DOHH2 (cell line): Measurements from ENCODE around the gene PRND.

Experiments
- H3F3A ChIP-seq: fragments of 200-600 bp; sonication (generic), shearing (Covaris generic); 2 replicates; pipeline ENCODE4 v1.6.0; 2016; ENCODE audit warnings: antibody characterized with exemption, mild to moderate bottlenecking; ENCODE audit not compliant: control insufficient read depth, insufficient read depth
- H3K27ac ChIP-seq: fragments of 200-600 bp; sonication (generic); 2 replicates; pipeline ENCODE4 v1.5.1; 2014; ENCODE audit warnings: low read depth, mild to moderate bottlenecking, low read length, moderate library complexity
- H3K27me3 ChIP-seq: fragments of 200-600 bp; sonication (generic); 2 replicates; pipeline ENCODE4 v1.6.1; 2014; ENCODE audit warnings: mild to moderate bottlenecking, low read length, mixed read lengths; ENCODE audit not compliant: control insufficient read depth
- H3K36me3 ChIP-seq: fragments of 200-600 bp; sonication (generic); 2 replicates; pipeline ENCODE4 v1.6.1; 2014; ENCODE audit warnings: mild to moderate bottlenecking, low read length, moderate library complexity, mixed read lengths; ENCODE audit not compliant: control insufficient read depth
- H3K4me1 ChIP-seq: fragments of 200-600 bp; sonication (generic); 2 replicates; pipeline ENCODE4 v1.6.1; 2014; ENCODE audit warnings: mild to moderate bottlenecking, low read length, mixed read lengths; ENCODE audit not compliant: control insufficient read depth
- H3K4me2 ChIP-seq: fragments of 200-600 bp; sonication (generic); 2 replicates; pipeline ENCODE4 v1.6.0; 2014; ENCODE audit warnings: mild to moderate bottlenecking, low read length, moderate library complexity
- H3K4me3 ChIP-seq: fragments of 200-600 bp; sonication (generic); 2 replicates; pipeline ENCODE4 v1.5.1; 2014; ENCODE audit warnings: mild to moderate bottlenecking, low read length, mixed read lengths
- H3K79me2 ChIP-seq: fragments of 200-600 bp; sonication (generic); 2 replicates; pipeline ENCODE4 v1.6.1; 2014; ENCODE audit warnings: mild to moderate bottlenecking, low read length, mixed read lengths; ENCODE audit not compliant: control insufficient read depth
- H3K9me2 ChIP-seq: fragments of 200-600 bp; sonication (generic); replicated peaks from 2 replicates; pipeline ENCODE4 v1.6.1; 2014; ENCODE audit warnings: mild to moderate bottlenecking, low read length, mixed read lengths; ENCODE audit not compliant: control insufficient read depth
- H3K9me3 ChIP-seq: fragments of 200-600 bp; sonication (generic); 2 replicates; pipeline ENCODE4 v1.6.1; 2014; ENCODE audit warnings: antibody characterized with exemption, low read length, mixed read lengths; ENCODE audit not compliant: control insufficient read depth, insufficient read depth
- H4K20me1 ChIP-seq: fragments of 200-600 bp; sonication (generic); 2 replicates; pipeline ENCODE4 v1.6.0; 2014; ENCODE audit warnings: low read depth, mild to moderate bottlenecking, antibody characterized with exemption, low read length, moderate library complexity; ENCODE audit not compliant: control insufficient read depth, insufficient read depth
- CTCF ChIP-seq: fragments of 200-600 bp; sonication (generic); IDR thresholded peaks from one replicate; pipeline ENCODE4 v1.5.1; 2014; ENCODE audit warnings: antibody characterized with exemption, mild to moderate bottlenecking, low read depth, low read length; ENCODE audit not compliant: poor library complexity, severe bottlenecking
- EZH2phosphoT487 ChIP-seq: fragments of 200-600 bp; sonication (generic); IDR thresholded peaks from 2 replicates; pipeline ENCODE4 v1.6.1; 2017; ENCODE audit warnings: borderline replicate concordance, mild to moderate bottlenecking, antibody characterized with exemption, low read length, moderate library complexity, mixed read lengths

Gene PRND

GRCh38 chr20:4717816-4718570 is 3.7 kb upstream of the PRND start:
- no peaks in the 10 kb centered on the region for H3K9me3 ChIP-seq
- peaks cover 38% of the 10 kb centered on the region for H3K4me1 ChIP-seq
- H3K79me2 ChIP-seq: no peaks in the 10 kb centered on the region
- no peak overlapping the region for H3K27ac ChIP-seq
- H3K9me2 ChIP-seq: no peaks in the 10 kb centered on the region
- no peak overlapping the region for H3K4me2 ChIP-seq
- H3F3A ChIP-seq: peaks cover 8% of the 10 kb centered on the region; the same call in 1 of the 2 replicates
- no peak overlapping the region for H3K4me3 ChIP-seq
- H4K20me1 ChIP-seq: no peaks in the 10 kb centered on the region
- H3K27me3 ChIP-seq: no peaks in the 10 kb centered on the region
- no peaks in the 10 kb centered on the region for H3K36me3 ChIP-seq
- TF ChIP-seq CTCF: no peak
- TF ChIP-seq EZH2phosphoT487: no peak

GRCh38 chr20:4719190-4719589 is 2.5 kb upstream of the PRND start:
- H3K9me2 ChIP-seq: no peaks in the 10 kb centered on the region
- peak overlapping the region; percentile 84 for H3K4me2 ChIP-seq
- H3K4me1 ChIP-seq: peaks cover 38% of the 10 kb centered on the region
- TF ChIP-seq CTCF (no peak), EZH2phosphoT487 (no peak)
- no peaks in the 10 kb centered on the region for H4K20me1 ChIP-seq
- no peaks in the 10 kb centered on the region for H3K36me3 ChIP-seq
- H3F3A ChIP-seq: peaks cover 8% of the 10 kb centered on the region; the same call in 1 of the 2 replicates
- no peaks in the 10 kb centered on the region for H3K79me2 ChIP-seq
- no peaks in the 10 kb centered on the region for H3K9me3 ChIP-seq
- H3K27me3 ChIP-seq: no peaks in the 10 kb centered on the region
- peak overlapping the region; percentile 95 for H3K27ac ChIP-seq
- H3K4me3 ChIP-seq: peak overlapping the region; percentile 58

GRCh38 chr20:4720041-4720976 is 1.4 kb upstream of the PRND start:
- H3K27ac ChIP-seq: peak overlapping the region; percentile 95
- no peaks in the 10 kb centered on the region for H3K79me2 ChIP-seq
- TF ChIP-seq CTCF (peak; percentile 78), EZH2phosphoT487 (no peak)
- H3K27me3 ChIP-seq: no peaks in the 10 kb centered on the region
- H4K20me1 ChIP-seq: no peaks in the 10 kb centered on the region
- H3K4me3 ChIP-seq: peak overlapping the region; percentile 68
- no peaks in the 10 kb centered on the region for H3K9me3 ChIP-seq
- no peaks in the 10 kb centered on the region for H3K36me3 ChIP-seq
- H3K4me1 ChIP-seq: peaks cover 38% of the 10 kb centered on the region
- H3F3A ChIP-seq: peaks cover 8% of the 10 kb centered on the region; the same call in 1 of the 2 replicates
- H3K4me2 ChIP-seq: peak overlapping the region; percentile 84
- no peaks in the 10 kb centered on the region for H3K9me2 ChIP-seq
